CD4-positive, alpha-beta memory T cell (primary cell): Measurements from ENCODE around the gene ST3GAL3. TPM values are rescaled to one million over a fixed set of nuclear protein-coding genes. Genes with fewer than 3 reads are reported as not detected.
"Not testable (repeated sequence)": the region's sequence is repeated elsewhere in the genome, so short reads cannot be mapped to it uniquely, and the experiment has no call there.

ENCODE experiments used
- CTCF ChIA-PET: fragments of 350-600 bp; sonication (Branson Sonifier 250); formaldehyde crosslinking; loops from one replicate; lab custom pipeline; 2021; ENCODE audit warnings: inconsistent platforms; ENCODE audit not compliant: partially characterized antibody; lab: Charles Lee
- POLR2A ChIA-PET: fragments of 350-600 bp; sonication (Branson Sonifier 250); formaldehyde crosslinking; loops from one replicate; lab custom pipeline; 2021; ENCODE audit not compliant: partially characterized antibody; lab: Charles Lee
- DNase-seq, 5 donors: peaks; one replicate each; pipeline versions ENCODE4 v3.0.0 to v3.0.0-alpha.2; 2020 to 2022; ENCODE audit warnings: mixed read lengths in 1 of 5
- H3K27ac ChIP-seq: one replicate; pipeline ENCODE4 v1.7.0; 2013; ENCODE audit warnings: low read depth, low read length
- H3K27me3 ChIP-seq: 2 replicates; pipeline ENCODE4 v1.7.0; 2013; ENCODE audit warnings: mild to moderate bottlenecking, low read length, moderate library complexity; ENCODE audit not compliant: insufficient read depth
- H3K36me3 ChIP-seq: 2 replicates; pipeline ENCODE4 v1.7.0; 2013; ENCODE audit warnings: mild to moderate bottlenecking, low read length, moderate library complexity; ENCODE audit not compliant: insufficient read depth
- H3K4me1 ChIP-seq: 2 replicates; pipeline ENCODE4 v1.7.0; 2013; ENCODE audit warnings: mild to moderate bottlenecking, low read length, moderate library complexity; ENCODE audit not compliant: insufficient read depth
- H3K4me3 ChIP-seq, 2 donors: one replicate each; pipeline ENCODE4 v1.7.0; 2013; ENCODE audit warnings: low read length in 2 of 2, mild to moderate bottlenecking in 1 of 2
- H3K9me3 ChIP-seq, 2 donors: one replicate each; pipeline ENCODE4 v1.7.0; 2013; ENCODE audit warnings: low read length in 2 of 2, control low read depth in 1 of 2; ENCODE audit not compliant: control insufficient read depth in 1 of 2
- H3K27ac Mint-ChIP-seq, 7 donors: one replicate each; pipeline ENCODE4 v1.8.0; 2020 to 2021; ENCODE audit warnings: mixed read lengths in 7 of 7, mild to moderate bottlenecking in 6 of 7, inconsistent platforms in 3 of 7, moderate library complexity in 3 of 7
- H3K27me3 Mint-ChIP-seq, 2 donors: one replicate each; pipeline ENCODE4 v1.8.0; 2020 to 2021; ENCODE audit warnings: mixed read lengths in 2 of 2
- H3K36me3 Mint-ChIP-seq, 2 donors: one replicate each; pipeline ENCODE4 v1.8.0; 2020 to 2021; ENCODE audit warnings: mixed read lengths in 2 of 2, inconsistent platforms in 1 of 2, mild to moderate bottlenecking in 1 of 2
- H3K4me1 Mint-ChIP-seq, 4 donors: one replicate each; pipeline ENCODE4 v1.8.0; 2020 to 2021; ENCODE audit warnings: mixed read lengths in 4 of 4, mild to moderate bottlenecking in 1 of 4
- H3K4me3 Mint-ChIP-seq, 8 donors: one replicate each; pipeline ENCODE4 v1.8.0; 2020 to 2021; ENCODE audit warnings: mixed read lengths in 8 of 8, mild to moderate bottlenecking in 7 of 8, moderate library complexity in 6 of 8, inconsistent platforms in 3 of 8
- H3K9me3 Mint-ChIP-seq, 8 donors: one replicate each; pipeline ENCODE4 v1.8.0; 2020 to 2021; ENCODE audit warnings: mixed read lengths in 8 of 8, mild to moderate bottlenecking in 5 of 8, inconsistent platforms in 3 of 8, moderate library complexity in 1 of 8
- intact Hi-C: fragments of 100-400 bp; cut with micrococcal nuclease; formaldehyde crosslinking; loops from one replicate; pipeline ENCODE4 v1.15.1; 2023
- polyA plus RNA-seq, 2 donors: library from polyadenylated mRNA; unstranded; fragments of 300-500 nt; fragmentation: Illumina TruSeq; gene quantifications; one replicate each; pipeline ENCODE4 v1.2.3, GENCODE V29; 2021
- total RNA-seq, 2 experiments: library from RNA; stranded (reverse); gene quantifications; one replicate each; pipeline ENCODE4 v1.2.3, GENCODE V29; 2021

ST3GAL3 gene
- total and polyA plus RNA-seq, 4 experiments from 2014 or later: 6.1 to 29.6 (median 16.3) TPM

DNA sequence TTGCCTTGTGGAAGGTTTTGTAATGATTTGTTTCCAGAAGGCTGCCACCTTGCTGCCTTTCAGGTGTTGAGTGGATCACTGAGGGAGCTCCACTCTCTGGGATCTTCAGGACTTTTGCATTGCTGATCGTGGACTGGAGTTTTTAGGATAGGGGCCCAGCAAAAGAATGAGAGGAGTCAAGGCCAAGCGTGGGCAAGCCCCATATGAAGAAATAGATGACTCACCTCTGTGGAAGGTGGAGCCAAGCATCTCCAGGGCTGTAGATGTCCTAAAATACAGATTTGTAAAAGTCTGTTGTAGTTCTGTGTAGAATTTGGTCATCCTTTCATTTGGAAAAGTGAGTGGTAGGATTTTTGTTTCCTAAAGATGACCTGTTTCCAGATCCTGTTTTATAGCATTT, 67.0 kb downstream of the ST3GAL3 start:
- intact Hi-C loops: no loop called here
- no peaks in the 10 kb centered on the region for H3K27me3 Mint-ChIP-seq
- H3K9me3 Mint-ChIP-seq: peaks cover under 1 to 17% (median 8%) of the 10 kb centered on the region in 8 donors
- peaks cover 46 to 59% of the 10 kb centered on the region in 2 donors for H3K36me3 Mint-ChIP-seq
- Histone ChIP-seq H3K27ac (no peak overlapping the region), H3K36me3 (no peaks in the 10 kb centered on the region), H3K4me3 (no peak overlapping the region), H3K4me1 (no peaks in the 10 kb centered on the region), H3K9me3 (no peaks in the 10 kb centered on the region), H3K27me3 (no peaks in the 10 kb centered on the region)
- DNase-seq: no peak
- POLR2A ChIA-PET: interaction anchor here (0.6 kb wide), 1 partner anchor 11 kb away, joined by 3 read pairs; no protein-coding TSS in a partner anchor
- CTCF ChIA-PET: interaction anchor here (0.6 to 1.0 kb wide), 2 partner anchors 11 kb away, joined by 3 to 4 read pairs; no protein-coding TSS in a partner anchor
- H3K4me3 Mint-ChIP-seq: no peak overlapping the region
- peaks cover 0 to 2% (median under 1%) of the 10 kb centered on the region in 4 donors for H3K4me1 Mint-ChIP-seq
- H3K27ac Mint-ChIP-seq: no peak overlapping the region

DNA sequence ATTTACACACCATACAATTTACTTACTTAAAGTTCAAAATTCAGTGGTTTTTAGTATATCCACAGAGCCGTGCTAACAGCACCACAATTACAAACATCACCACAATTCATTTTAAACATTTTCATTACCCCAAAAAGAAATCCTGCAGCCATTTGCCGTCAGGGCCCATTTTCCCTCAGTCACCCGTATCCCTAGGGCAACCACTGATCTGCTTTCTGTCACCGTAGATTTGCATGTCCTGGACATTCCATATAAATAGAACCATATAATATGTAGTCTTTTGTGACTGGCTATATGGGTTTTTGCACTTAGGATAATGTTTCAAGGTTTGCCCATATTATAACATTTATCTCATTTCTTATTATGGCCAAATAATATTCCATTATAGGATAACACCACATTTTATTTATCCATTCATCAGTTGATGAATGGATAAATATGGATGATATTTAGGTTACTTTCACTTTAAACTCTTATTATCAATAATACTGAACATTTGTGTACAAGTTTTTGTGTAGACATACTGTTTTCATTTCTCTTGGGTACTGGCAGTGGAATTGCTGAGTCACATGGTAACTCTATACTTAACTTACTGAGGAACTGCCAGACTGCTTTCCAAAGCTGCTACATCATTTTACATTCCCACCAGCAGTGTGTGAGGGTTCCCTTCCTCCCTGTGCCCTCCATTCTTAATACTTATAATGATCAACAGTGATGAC, 68.9 kb downstream of the ST3GAL3 start:
- intact Hi-C loops: no loop called here
- H3K4me1 Mint-ChIP-seq: peaks cover 0 to 9% (median 0%) of the 10 kb centered on the region in 4 donors
- H3K27ac ChIP-seq: no peak overlapping the region
- H3K4me3 ChIP-seq: no peak overlapping the region
- H3K36me3 ChIP-seq: no peaks in the 10 kb centered on the region
- peaks cover 3 to 35% (median 21%) of the 10 kb centered on the region in 8 donors for H3K9me3 Mint-ChIP-seq
- H3K27me3 ChIP-seq: no peaks in the 10 kb centered on the region
- H3K4me1 ChIP-seq: no peaks in the 10 kb centered on the region
- POLR2A ChIA-PET: no interaction called here
- no peak for DNase-seq
- peaks cover 59 to 75% of the 10 kb centered on the region in 2 donors for H3K36me3 Mint-ChIP-seq
- no peak overlapping the region for H3K4me3 Mint-ChIP-seq
- no peak overlapping the region for H3K27ac Mint-ChIP-seq
- CTCF ChIA-PET: no interaction called here
- H3K27me3 Mint-ChIP-seq: no peaks in the 10 kb centered on the region
- H3K9me3 ChIP-seq: no peaks in the 10 kb centered on the region

DNA sequence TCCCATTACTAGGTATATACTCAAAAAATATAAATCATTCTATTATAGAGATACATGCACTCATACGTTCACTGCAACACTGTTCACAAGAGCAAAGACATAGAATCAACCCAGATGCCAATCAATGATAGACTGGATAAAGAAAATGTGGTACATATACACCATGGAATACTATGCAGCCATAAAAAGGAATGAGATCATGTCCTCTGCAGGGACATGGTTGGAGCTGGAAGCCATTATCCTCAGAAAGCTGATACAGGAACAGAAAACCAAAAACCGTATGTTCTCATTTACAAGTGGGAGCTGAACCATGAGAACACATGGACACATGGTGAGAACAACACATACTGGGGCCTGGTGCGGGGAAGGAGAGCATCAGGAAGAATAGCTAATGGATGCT, 70.6 kb downstream of the ST3GAL3 start:
- H3K9me3 ChIP-seq, H3K4me3 ChIP-seq, H3K36me3 ChIP-seq, CTCF ChIA-PET, POLR2A ChIA-PET, H3K4me1 Mint-ChIP-seq, H3K27me3 ChIP-seq, H3K27me3 Mint-ChIP-seq, H3K4me3 Mint-ChIP-seq, DNase-seq, H3K27ac ChIP-seq, H3K27ac Mint-ChIP-seq, intact Hi-C loops, H3K4me1 ChIP-seq: not testable (repeated sequence)
- H3K9me3 Mint-ChIP-seq: peaks cover 3 to 39% (median 21%) of the 10 kb centered on the region in 8 donors
- H3K36me3 Mint-ChIP-seq: peaks cover 54 to 77% of the 10 kb centered on the region in 2 donors

DNA sequence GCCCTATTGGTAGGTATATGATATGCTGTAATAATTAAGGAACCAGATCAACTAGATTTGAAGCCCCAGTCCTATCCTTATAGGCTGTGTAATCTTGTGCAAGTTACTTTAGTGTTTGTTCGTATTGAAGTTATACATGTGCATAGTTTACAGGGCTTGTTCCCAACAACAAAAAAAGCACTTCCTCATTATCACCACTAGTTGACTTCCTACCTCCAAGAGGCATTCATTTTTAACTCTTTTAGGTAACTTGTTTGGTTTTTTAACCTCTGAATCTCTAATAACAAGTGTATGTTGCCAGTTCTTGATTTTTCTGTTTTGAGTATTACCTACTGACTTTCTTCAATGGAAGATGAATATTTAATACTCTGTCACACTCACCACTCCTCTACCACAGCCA, 71.9 kb downstream of the ST3GAL3 start:
- Histone ChIP-seq H3K9me3 (no peaks in the 10 kb centered on the region), H3K4me3 (no peak overlapping the region), H3K36me3 (no peaks in the 10 kb centered on the region), H3K27ac (no peak overlapping the region), H3K27me3 (no peaks in the 10 kb centered on the region), H3K4me1 (no peaks in the 10 kb centered on the region)
- Mint-ChIP-seq H3K4me3 (no peak overlapping the region), H3K27me3 (no peaks in the 10 kb centered on the region), H3K9me3 (peaks cover 3 to 39% (median 21%) of the 10 kb centered on the region in 8 donors), H3K36me3 (peaks cover 45 to 69% of the 10 kb centered on the region in 2 donors), H3K4me1 (peaks cover 0 to 10% (median 0%) of the 10 kb centered on the region in 4 donors), H3K27ac (no peak overlapping the region)
- POLR2A ChIA-PET: no interaction called here
- CTCF ChIA-PET: no interaction called here
- no peak for DNase-seq
- intact Hi-C loops: no loop called here

DNA sequence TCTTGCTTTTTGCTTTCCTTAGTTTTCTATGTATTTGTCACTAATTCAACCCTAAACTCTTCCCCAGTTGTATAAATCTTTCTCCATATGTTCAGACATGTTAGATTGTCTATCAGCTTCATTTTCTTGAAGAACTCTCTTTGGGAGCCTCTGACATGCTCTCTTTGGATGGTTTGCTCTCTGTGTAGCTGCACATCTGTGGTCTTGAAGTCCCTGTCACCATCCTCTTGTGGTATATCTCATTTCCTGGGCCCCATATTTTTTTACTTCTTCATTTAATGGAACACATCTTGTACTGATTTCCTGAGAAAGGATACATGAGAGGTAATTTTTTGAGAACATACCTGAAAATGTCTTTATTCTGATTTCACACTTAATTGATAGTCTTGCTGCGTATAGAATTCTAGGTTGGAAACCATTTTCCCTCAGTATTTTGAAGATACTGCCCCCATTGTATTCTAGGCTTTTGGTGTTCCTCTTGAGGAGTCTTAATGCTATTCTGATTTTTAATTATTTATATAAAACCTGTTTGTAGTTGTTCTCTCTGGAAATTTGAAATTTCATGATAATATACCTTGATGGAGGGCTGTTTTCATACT, 72.6 kb downstream of the ST3GAL3 start:
- ChIA-PET CTCF (no interaction called here), POLR2A (no interaction called here)
- H3K9me3 Mint-ChIP-seq: peaks cover 3 to 39% (median 21%) of the 10 kb centered on the region in 8 donors
- DNase-seq: no peak
- Histone ChIP-seq H3K27me3 (no peaks in the 10 kb centered on the region), H3K4me1 (no peaks in the 10 kb centered on the region), H3K27ac (no peak overlapping the region), H3K4me3 (no peak overlapping the region), H3K36me3 (no peaks in the 10 kb centered on the region), H3K9me3 (no peaks in the 10 kb centered on the region)
- no peak overlapping the region for H3K4me3 Mint-ChIP-seq
- no peaks in the 10 kb centered on the region for H3K27me3 Mint-ChIP-seq
- H3K36me3 Mint-ChIP-seq: peaks cover 39 to 66% of the 10 kb centered on the region in 2 donors
- H3K4me1 Mint-ChIP-seq: peaks cover 0 to 12% (median 0%) of the 10 kb centered on the region in 4 donors
- intact Hi-C loops: no loop called here
- peak overlapping the region in 1 of 7 donors; percentile 25 for H3K27ac Mint-ChIP-seq

DNA sequence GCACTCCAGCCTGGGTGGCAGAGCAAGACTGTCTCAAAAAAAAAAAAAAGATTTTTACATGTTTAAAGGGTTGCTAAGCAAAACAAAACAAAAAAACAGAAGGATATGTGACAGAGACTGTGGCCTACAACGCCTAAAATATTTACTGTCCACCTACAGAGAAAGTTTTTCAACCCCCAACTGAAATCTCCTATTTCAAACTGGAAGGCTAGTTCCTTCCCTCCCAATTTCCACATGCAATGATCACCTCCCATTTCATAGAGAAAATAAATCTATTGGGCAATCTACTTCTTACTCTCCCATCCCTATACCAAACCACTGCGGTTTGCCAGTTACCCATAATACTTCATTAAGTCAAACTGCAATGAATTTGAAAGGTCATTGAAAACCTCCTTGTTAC, 74.2 kb downstream of the ST3GAL3 start:
- peaks cover 3 to 39% (median 21%) of the 10 kb centered on the region in 8 donors for H3K9me3 Mint-ChIP-seq
- ChIA-PET POLR2A (no interaction called here), CTCF (interaction anchor here (1.7 kb wide), 1 partner anchor 18 kb away, joined by 4 read pairs; no protein-coding TSS in a partner anchor)
- Histone ChIP-seq H3K36me3 (no peaks in the 10 kb centered on the region), H3K4me3 (no peak overlapping the region), H3K27ac (no peak overlapping the region), H3K27me3 (no peaks in the 10 kb centered on the region), H3K9me3 (no peaks in the 10 kb centered on the region), H3K4me1 (no peaks in the 10 kb centered on the region)
- peaks cover 0 to 12% (median 0%) of the 10 kb centered on the region in 4 donors for H3K4me1 Mint-ChIP-seq
- H3K4me3 Mint-ChIP-seq: no peak overlapping the region
- intact Hi-C loops: no loop called here
- no peak overlapping the region for H3K27ac Mint-ChIP-seq
- no peaks in the 10 kb centered on the region for H3K27me3 Mint-ChIP-seq
- peaks cover 30 to 53% of the 10 kb centered on the region in 2 donors for H3K36me3 Mint-ChIP-seq
- DNase-seq: no peak

DNA sequence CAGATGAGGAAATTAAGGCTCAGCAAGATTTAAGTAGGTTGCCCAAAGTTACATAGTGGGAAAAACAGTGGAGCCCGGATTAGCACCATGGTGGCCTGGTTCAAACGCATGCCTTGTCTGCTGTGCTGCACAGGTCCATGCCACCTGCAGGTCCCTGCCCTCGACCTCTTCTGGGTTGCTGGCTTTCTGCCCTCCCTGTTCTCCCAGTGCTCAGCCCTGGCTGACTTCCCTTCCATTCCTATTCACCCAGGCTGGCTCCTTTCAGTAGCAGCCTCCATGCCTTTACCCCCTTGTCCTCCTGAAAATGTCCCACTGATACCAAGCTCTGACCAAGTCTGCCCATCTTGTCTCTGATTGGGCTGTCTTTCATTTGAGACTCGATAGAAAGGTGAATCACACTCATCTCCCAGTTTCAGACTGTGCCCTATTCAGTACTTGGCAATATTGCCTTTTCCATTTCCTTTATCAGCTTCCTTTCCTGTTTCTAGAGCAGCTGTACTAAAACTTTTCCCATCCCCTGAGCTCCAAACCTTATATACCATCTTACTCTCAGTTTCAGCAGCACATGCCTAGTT, 75.8 kb downstream of the ST3GAL3 start:
- intact Hi-C loops: no loop called here
- peak overlapping the region in 2 of 7 donors; percentile 54 to 57 for H3K27ac Mint-ChIP-seq
- CTCF ChIA-PET: interaction anchor here (2.6 kb wide), 1 partner anchor 19 kb away, joined by 11 read pairs; no protein-coding TSS in a partner anchor

More for the DNA sequence above, 75.8 kb downstream of the ST3GAL3 start:
- peaks cover 19 to 39% of the 10 kb centered on the region in 2 donors for H3K36me3 Mint-ChIP-seq
- Histone ChIP-seq H3K36me3 (no peaks in the 10 kb centered on the region), H3K4me1 (no peaks in the 10 kb centered on the region), H3K4me3 (no peak overlapping the region), H3K9me3 (no peaks in the 10 kb centered on the region), H3K27me3 (no peaks in the 10 kb centered on the region), H3K27ac (no peak overlapping the region)
- no peaks in the 10 kb centered on the region for H3K27me3 Mint-ChIP-seq
- no peak for DNase-seq
- POLR2A ChIA-PET: no interaction called here
- peaks cover 3 to 29% (median 18%) of the 10 kb centered on the region in 8 donors for H3K9me3 Mint-ChIP-seq
- no peak overlapping the region for H3K4me3 Mint-ChIP-seq
- H3K4me1 Mint-ChIP-seq: peaks cover 0 to 12% (median 0%) of the 10 kb centered on the region in 4 donors
